Neural cell (in vitro differentiated cells): ENCODE data around the gene GSTA1. TPM values are rescaled to one million over a fixed set of nuclear protein-coding genes. Genes with fewer than 3 reads are reported as not detected.

Experiments
- H2AFZ ChIP-seq: fragments of 200-600, 300-800 bp; sonication (generic), shearing (Covaris generic); 2 replicates; pipeline ENCODE4 v1.6.0; 2014; ENCODE audit warnings: low read depth, mild to moderate bottlenecking, antibody characterized with exemption, low read length, moderate library complexity
- H3F3A ChIP-seq: fragments of 200-600 bp; shearing (Covaris generic); 2 replicates; pipeline ENCODE4 v1.6.1; 2016; ENCODE audit warnings: mild to moderate bottlenecking, moderate library complexity, mixed read lengths, antibody characterized with exemption, low read length; ENCODE audit not compliant: insufficient read depth, poor library complexity, severe bottlenecking
- H3K27ac ChIP-seq: fragments of 200-600, 300-800 bp; sonication (generic), shearing (Covaris generic); 2 replicates; pipeline ENCODE4 v1.5.1; 2014; ENCODE audit warnings: mild to moderate bottlenecking, low read length, moderate library complexity
- H3K27me3 ChIP-seq: fragments of 300-800, 200-600 bp; sonication (generic), shearing (Covaris generic); 2 replicates; pipeline ENCODE4 v1.6.0; 2014; ENCODE audit warnings: mild to moderate bottlenecking, low read depth, low read length, moderate library complexity; ENCODE audit not compliant: insufficient read depth
- H3K36me3 ChIP-seq: fragments of 300-800, 200-600 bp; sonication (generic), shearing (Covaris generic); 2 replicates; pipeline ENCODE4 v1.5.1; 2014; ENCODE audit warnings: mild to moderate bottlenecking, antibody characterized with exemption, low read length, moderate library complexity; ENCODE audit not compliant: insufficient read depth
- H3K4me2 ChIP-seq: fragments of 300-800, 200-600 bp; sonication (generic), shearing (Covaris generic); 2 replicates; pipeline ENCODE4 v1.6.0; 2014; ENCODE audit warnings: mild to moderate bottlenecking, low read length
- H3K4me3 ChIP-seq: fragments of 300-800, 200-600 bp; sonication (generic), shearing (Covaris generic); 2 replicates; pipeline ENCODE4 v1.5.1; 2014; ENCODE audit warnings: mild to moderate bottlenecking, low read length, moderate library complexity
- H3K79me2 ChIP-seq: fragments of 200-600 bp; shearing (Covaris generic); replicated peaks from 2 replicates; pipeline ENCODE4 v1.6.0; 2014; ENCODE audit warnings: mild to moderate bottlenecking, low read length, moderate library complexity; ENCODE audit not compliant: insufficient read depth
- H3K9ac ChIP-seq: fragments of 300-800, 200-600 bp; sonication (generic), shearing (Covaris generic); 2 replicates; pipeline ENCODE4 v1.6.1; 2016; ENCODE audit warnings: mild to moderate bottlenecking, low read length, mixed read lengths
- H3K9me2 ChIP-seq: fragments of 200-600 bp; shearing (Covaris generic); 2 replicates; pipeline ENCODE4 v1.6.1; 2016; ENCODE audit warnings: mild to moderate bottlenecking, low read length, mixed read lengths; ENCODE audit not compliant: insufficient read depth
- H3K9me3 ChIP-seq: fragments of 200-600, 300-800 bp; sonication (generic), shearing (Covaris generic); 2 replicates; pipeline ENCODE4 v1.6.1; 2016; ENCODE audit warnings: mild to moderate bottlenecking, mixed run types, low read length, moderate library complexity, mixed read lengths
- H4K20me1 ChIP-seq: fragments of 200-600 bp; shearing (Covaris generic); 2 replicates; pipeline ENCODE4 v1.6.1; 2016; ENCODE audit warnings: mild to moderate bottlenecking, mixed run types; ENCODE audit not compliant: insufficient read depth
- EP300 ChIP-seq: fragments of 450-650 bp; conservative IDR thresholded peaks from 2 replicates; pipeline ENCODE4 v1.6.1; 2014; ENCODE audit warnings: antibody characterized with exemption, mild to moderate bottlenecking, moderate library complexity; ENCODE audit not compliant: poor library complexity, severe bottlenecking
- EZH2 ChIP-seq: fragments of 200-600, 300-800 bp; shearing (Covaris generic), sonication (generic); IDR thresholded peaks from 2 replicates; pipeline ENCODE4 v1.6.1; 2014; ENCODE audit warnings: antibody characterized with exemption, low read length, borderline replicate concordance, mild to moderate bottlenecking; ENCODE audit not compliant: insufficient read depth, poor library complexity, severe bottlenecking
- MXI1 ChIP-seq: fragments of 450-650 bp; conservative IDR thresholded peaks from 2 replicates; pipeline ENCODE4 v1.6.1; 2014; ENCODE audit warnings: antibody characterized with exemption, mild to moderate bottlenecking; ENCODE audit not compliant: poor library complexity, severe bottlenecking
- POLR2AphosphoS5 ChIP-seq: IDR thresholded peaks from 2 replicates; pipeline ENCODE4 v1.6.1; 2012
- RAD21 ChIP-seq: fragments of 450-650 bp; conservative IDR thresholded peaks from 2 replicates; pipeline ENCODE4 v1.6.1; 2014; ENCODE audit warnings: antibody characterized with exemption, mild to moderate bottlenecking, moderate library complexity
- SMC3 ChIP-seq: fragments of 450-650 bp; conservative IDR thresholded peaks from 2 replicates; pipeline ENCODE4 v1.6.1; 2014; ENCODE audit warnings: antibody characterized with exemption, mild to moderate bottlenecking, moderate library complexity; ENCODE audit not compliant: poor library complexity
- TAF1 ChIP-seq: IDR thresholded peaks from 2 replicates; pipeline ENCODE4 v1.6.1; 2012; ENCODE audit warnings: low read depth
- polyA plus RNA-seq: library from polyadenylated mRNA; depleted of rRNA; stranded (reverse); fragments of >200 nt; gene quantifications from 2 replicates; pipeline ENCODE4 v1.2.3, GENCODE V29; 2014
- TF ChIP-seq, protein P1 (sequence below): IDR thresholded peaks from 2 replicates; pipeline ENCODE4 v1.6.1; 2012; ENCODE audit warnings: borderline replicate concordance
- TF ChIP-seq, protein P2 (sequence below): fragments of 450-650 bp; IDR thresholded peaks from 2 replicates; pipeline ENCODE4 v1.5.1; 2014; ENCODE audit warnings: antibody characterized with exemption, mild to moderate bottlenecking, moderate library complexity; ENCODE audit not compliant: poor library complexity, severe bottlenecking

The GSTA1 gene
- polyA plus RNA-seq, 1 donor from 2014 or later: not detected

DNA sequence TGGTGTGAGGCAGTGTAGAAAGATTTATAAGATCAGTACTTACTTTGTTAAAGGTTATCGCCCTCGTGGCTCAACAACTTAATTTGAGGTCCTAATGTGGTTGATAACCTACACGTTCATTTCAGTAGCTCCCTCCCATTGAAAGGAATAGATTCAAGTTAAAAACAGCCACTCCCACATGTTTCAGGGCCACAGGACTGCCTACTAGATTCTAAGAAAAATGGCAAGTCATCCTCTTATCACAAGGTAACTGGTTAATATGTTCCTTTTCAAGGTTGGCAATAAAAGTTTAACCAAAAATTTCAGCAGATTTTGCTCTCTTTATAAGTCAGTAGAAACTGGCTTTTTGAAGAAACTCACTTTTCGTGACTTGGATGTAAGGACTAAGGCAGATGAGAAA is 57.4 kb downstream of the GSTA1 start:
- Histone ChIP-seq H3F3A (no peaks in the 10 kb centered on the region), H3K36me3 (no peaks in the 10 kb centered on the region), H3K9me2 (no peaks in the 10 kb centered on the region), H3K9me3 (no peaks in the 10 kb centered on the region), H3K4me3 (no peak overlapping the region), H3K79me2 (no peaks in the 10 kb centered on the region), H3K27me3 (no peaks in the 10 kb centered on the region), H3K4me2 (no peak overlapping the region), H2AFZ (no peak overlapping the region), H3K9ac (no peak overlapping the region), H4K20me1 (no peaks in the 10 kb centered on the region), H3K27ac (no peak overlapping the region)
- TF ChIP-seq EP300: no peak
- no peak for TF ChIP-seq EZH2
- TF ChIP-seq MXI1: no peak
- no peak for TF ChIP-seq TAF1
- TF ChIP-seq, protein P1, sequence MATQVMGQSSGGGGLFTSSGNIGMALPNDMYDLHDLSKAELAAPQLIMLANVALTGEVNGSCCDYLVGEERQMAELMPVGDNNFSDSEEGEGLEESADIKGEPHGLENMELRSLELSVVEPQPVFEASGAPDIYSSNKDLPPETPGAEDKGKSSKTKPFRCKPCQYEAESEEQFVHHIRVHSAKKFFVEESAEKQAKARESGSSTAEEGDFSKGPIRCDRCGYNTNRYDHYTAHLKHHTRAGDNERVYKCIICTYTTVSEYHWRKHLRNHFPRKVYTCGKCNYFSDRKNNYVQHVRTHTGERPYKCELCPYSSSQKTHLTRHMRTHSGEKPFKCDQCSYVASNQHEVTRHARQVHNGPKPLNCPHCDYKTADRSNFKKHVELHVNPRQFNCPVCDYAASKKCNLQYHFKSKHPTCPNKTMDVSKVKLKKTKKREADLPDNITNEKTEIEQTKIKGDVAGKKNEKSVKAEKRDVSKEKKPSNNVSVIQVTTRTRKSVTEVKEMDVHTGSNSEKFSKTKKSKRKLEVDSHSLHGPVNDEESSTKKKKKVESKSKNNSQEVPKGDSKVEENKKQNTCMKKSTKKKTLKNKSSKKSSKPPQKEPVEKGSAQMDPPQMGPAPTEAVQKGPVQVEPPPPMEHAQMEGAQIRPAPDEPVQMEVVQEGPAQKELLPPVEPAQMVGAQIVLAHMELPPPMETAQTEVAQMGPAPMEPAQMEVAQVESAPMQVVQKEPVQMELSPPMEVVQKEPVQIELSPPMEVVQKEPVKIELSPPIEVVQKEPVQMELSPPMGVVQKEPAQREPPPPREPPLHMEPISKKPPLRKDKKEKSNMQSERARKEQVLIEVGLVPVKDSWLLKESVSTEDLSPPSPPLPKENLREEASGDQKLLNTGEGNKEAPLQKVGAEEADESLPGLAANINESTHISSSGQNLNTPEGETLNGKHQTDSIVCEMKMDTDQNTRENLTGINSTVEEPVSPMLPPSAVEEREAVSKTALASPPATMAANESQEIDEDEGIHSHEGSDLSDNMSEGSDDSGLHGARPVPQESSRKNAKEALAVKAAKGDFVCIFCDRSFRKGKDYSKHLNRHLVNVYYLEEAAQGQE: no peak
- TF ChIP-seq, protein P2, sequence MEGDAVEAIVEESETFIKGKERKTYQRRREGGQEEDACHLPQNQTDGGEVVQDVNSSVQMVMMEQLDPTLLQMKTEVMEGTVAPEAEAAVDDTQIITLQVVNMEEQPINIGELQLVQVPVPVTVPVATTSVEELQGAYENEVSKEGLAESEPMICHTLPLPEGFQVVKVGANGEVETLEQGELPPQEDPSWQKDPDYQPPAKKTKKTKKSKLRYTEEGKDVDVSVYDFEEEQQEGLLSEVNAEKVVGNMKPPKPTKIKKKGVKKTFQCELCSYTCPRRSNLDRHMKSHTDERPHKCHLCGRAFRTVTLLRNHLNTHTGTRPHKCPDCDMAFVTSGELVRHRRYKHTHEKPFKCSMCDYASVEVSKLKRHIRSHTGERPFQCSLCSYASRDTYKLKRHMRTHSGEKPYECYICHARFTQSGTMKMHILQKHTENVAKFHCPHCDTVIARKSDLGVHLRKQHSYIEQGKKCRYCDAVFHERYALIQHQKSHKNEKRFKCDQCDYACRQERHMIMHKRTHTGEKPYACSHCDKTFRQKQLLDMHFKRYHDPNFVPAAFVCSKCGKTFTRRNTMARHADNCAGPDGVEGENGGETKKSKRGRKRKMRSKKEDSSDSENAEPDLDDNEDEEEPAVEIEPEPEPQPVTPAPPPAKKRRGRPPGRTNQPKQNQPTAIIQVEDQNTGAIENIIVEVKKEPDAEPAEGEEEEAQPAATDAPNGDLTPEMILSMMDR: no peak
- TF ChIP-seq RAD21: no peak
- no peak for TF ChIP-seq SMC3

DNA sequence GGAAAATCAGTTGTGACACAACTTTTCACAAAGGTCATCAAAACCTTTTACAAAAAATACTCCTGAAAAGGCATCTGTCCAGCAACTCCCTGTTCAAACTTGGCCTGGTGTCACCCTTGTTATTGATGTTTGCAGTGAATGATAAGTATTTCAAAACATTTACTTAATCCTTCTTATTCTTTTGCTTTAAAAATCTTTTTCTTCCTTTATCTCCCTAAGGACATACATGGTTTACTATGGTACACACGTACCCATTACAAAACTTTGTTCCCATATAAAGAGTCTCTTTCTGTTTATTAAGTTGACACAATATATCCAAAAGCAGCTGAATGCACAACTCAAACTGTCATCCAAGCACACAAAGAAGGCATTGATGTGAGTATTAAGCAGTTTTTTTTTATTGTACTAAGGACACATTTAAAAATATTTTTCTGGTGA is 57.8 kb downstream of the GSTA1 start:
- no peak overlapping the region for H3K9ac ChIP-seq
- H3F3A ChIP-seq: no peaks in the 10 kb centered on the region
- no peaks in the 10 kb centered on the region for H3K36me3 ChIP-seq
- no peak overlapping the region for H3K4me2 ChIP-seq
- no peaks in the 10 kb centered on the region for H3K9me2 ChIP-seq
- no peaks in the 10 kb centered on the region for H3K27me3 ChIP-seq
- no peaks in the 10 kb centered on the region for H3K9me3 ChIP-seq
- H3K79me2 ChIP-seq: no peaks in the 10 kb centered on the region
- H3K27ac ChIP-seq: no peak overlapping the region
- no peak overlapping the region for H3K4me3 ChIP-seq
- no peak overlapping the region for H2AFZ ChIP-seq
- TF ChIP-seq POLR2AphosphoS5 (no peak), SMC3 (no peak), RAD21 (no peak), TAF1 (no peak), EZH2 (no peak), EP300 (no peak), MXI1 (no peak)
- TF ChIP-seq, protein P1: no peak
- TF ChIP-seq, protein P2: no peak
- H4K20me1 ChIP-seq: no peaks in the 10 kb centered on the region
